Measurements from ENCODE around the gene IRAK1.

Gene IRAK1

DNA sequence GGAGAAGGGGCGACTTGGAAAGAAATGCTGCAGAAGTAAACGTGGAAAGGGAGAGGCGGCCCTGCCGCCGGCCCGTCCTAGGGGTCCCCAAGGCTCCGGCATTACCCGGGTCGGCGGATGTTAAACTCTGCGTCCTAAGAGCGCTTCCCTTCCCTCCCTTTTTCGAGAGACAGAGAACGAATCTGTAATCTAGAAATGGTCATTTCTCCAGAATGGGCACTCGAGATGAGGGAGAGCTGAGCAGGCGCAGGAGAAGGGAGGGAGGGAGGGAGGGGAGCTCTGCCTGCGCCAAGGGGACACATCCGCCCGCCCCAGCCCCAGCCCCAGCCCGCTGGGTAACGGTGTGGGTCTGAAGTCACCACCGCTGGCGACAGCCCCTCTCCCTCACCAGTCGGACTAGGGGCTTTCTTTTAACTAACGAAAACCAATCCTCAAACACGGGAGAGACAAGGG lies 49.8 kb downstream of the IRAK1 start:
- DNase-seq, result no peak

DNA sequence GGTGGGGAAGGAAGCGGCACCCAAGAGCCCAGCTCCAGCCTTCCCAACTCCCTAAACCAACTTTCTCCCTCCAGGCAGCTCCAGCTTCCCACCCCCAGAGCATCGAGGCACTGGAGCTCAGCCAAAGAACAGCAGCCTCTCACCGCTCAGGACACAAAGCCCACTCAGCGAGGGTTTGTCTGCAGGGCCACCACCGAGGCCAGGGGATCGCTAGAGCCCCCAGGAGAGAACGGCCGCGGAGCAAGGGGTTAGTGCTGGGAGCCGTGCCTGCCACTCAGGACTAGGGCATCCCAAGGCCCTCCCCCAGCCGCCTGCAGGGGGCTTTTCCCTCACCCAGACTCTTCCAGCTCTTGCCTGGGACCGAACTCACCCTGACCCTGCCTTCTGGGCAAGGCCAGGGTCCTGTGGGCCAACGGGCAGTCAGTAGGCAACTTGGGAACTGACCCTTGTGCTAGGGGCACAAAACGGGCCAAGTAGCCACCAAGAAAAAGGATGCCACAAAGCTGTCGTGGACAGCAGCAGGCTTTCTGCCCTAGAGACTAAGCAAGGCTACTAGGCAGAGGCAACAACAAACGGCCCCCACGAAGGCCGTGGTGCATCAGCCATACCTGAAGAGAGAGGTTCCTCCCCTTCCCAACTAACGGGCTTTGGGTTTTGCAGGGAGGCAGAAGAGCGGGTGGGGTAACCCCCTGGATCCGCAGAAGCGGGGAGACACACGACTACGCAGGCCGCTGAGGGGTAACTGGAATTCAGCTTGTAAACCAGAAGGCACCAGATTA lies 50.4 kb downstream of the IRAK1 start:
- no peak for DNase-seq

DNA sequence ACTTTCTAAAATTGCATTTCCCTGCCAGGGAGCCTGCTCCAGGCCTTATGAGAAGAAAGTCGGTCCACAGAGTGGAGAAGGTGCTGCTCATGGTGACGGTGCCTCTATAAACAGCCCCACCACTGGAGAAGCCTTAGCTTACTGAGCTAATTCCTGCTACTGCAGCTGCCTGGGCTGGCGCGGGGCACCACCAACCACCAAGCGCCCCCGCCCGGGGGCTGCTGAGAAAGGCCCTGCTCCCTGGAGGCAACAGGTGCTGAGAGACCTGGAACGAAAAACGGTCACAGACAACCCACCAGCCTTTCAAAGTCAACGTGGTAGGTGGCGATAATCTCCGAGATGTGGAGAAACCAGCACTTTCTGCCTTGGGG lies 51.0 kb downstream of the IRAK1 start:
- DNase-seq, result no peak

DNA sequence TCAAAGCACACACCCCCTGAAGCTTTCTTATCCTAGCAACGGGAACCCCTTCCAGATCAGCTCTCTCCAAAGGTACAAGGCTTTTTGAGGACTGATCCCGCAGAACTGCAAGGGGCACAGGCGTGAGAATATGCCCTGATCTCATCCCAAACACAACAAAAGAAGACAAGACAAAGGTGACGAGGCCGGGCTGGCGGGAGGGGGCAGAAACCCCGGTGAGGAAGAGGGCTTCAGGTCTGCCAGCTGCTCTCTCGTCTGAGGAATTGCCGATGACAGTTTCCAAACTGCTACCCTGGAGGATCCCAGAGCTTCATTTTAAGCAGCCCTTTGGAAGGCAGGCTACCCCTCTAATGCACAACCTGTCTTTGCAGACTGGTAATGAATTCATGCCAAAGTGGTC lies 51.4 kb downstream of the IRAK1 start:
- DNase-seq, result no peak

DNA sequence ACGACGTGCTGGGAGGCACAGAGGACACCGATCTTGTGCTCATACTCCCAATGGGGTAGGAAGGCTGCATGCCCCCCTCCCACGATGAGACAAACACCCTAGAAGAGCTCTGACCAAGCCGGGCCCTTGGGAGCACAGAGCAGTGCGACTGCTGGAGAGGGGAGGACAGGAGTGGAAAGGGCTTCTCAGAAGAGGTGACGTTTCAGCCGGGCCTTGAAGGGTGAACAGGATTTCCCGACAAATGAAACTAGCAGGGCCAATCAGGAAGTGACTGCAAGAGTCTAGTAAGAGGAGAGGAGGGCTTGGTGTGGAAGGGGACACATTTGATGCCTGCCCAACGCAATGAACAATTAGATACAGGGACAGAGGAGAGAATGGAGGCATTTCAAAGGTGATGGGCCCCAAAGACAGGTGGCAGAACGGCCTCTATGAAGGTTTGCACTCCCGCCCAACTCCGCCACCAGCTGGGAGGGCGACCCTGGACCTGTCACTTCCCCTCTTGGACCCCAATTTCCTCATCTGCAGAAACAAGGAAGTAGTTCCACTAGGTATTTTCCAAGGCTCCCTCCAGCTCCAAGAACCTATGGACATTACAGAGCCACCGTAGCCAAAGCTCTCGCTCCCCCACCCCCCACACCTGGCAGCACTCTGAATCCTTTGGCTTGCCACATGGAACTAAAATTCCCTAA lies 52.0 kb downstream of the IRAK1 start:
- no peak for DNase-seq

DNA sequence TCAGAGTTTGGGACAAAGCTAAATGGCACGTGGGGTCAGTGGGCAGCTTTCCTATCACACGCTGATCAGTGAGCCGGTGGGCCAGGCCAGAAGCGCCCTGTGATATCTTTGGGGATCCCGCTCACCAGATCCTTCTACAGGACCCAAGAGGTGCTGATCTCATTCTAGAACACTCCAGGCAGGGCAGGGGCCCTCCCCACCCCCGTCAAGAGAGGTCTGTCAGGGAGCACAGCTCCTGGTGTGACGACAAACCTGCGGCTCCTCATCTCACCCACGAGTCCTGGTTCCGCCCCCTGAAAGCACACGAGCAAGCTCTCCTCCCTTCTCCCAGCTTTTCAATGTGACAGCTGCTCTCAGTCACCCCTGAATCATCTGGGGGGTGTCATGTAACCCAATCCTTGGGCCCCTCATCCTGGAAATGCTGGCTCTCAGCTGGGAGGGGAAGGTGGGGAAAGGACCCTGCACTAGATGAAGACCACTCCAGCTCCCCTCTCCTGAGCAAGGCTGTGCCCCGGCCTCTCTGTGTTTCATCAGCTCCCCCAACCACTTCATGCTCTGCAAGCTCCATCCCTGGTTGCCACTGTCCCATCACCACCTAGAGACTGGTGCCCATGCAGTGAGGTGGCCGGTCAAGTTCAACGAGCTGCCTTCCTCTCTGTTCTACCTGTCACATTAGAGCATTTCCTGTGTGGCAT lies 52.7 kb downstream of the IRAK1 start:
- no peak for DNase-seq

DNA sequence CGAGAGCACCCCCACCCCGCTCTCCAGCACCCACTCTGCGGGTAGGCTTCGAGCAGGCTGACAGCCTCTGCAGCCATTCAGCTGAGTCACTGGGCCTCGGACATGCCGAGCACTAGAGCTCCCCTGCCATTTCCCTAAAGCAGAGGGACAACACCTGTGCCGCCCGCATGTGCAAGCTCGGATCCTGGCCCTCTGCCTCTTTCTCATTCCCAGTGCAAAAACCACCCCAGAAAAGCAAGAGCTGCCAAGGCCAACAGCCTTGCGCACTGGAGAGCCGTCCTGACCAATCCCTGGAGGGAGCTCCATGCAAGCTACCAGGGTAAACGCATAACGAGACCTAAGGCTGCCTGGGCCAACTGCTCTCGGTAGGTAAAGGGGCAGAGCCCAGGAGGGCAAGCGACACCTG lies 53.4 kb downstream of the IRAK1 start:
- DNase-seq, result no peak

DNA sequence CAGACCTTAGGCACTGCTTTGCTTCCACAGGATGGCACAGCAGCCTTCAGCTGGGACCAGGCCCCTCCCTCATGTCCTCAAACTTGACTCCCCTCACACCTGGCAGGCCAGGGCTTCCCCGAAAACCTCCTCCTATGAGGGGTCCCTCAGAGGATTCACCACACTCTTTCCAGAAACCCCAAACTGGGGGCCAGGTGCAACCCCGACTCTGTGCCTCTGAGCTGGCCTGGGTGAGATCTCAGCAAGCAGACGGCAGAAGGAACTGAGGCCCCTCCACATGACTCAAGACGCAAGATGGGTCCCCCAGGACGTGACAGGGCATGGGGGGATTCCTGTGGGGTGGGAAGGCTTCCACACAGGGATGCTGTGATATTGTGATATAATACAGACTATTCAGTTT lies 54.3 kb downstream of the IRAK1 start:
- no peak for DNase-seq

DNA sequence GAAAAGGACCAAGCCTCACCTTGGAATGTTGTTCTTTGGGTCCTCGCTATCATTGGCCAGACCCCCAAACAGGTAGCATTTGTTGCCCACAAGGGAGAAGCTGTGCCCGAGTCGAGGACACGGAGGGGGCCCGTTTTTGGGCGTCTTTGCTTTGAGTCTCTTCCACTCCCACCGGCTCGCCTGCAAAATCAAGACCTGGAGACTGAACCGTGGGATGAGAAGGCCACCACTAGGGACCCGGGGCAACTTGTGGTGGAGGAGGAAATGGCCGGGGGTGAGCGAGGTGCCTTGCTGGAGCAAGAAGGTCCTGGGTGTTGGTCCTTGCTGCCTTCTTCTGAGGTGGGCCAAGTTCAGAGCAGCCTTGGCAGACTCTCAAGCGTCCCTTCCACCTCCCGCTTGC lies 55.6 kb downstream of the IRAK1 start:
- no peak for DNase-seq

DNA sequence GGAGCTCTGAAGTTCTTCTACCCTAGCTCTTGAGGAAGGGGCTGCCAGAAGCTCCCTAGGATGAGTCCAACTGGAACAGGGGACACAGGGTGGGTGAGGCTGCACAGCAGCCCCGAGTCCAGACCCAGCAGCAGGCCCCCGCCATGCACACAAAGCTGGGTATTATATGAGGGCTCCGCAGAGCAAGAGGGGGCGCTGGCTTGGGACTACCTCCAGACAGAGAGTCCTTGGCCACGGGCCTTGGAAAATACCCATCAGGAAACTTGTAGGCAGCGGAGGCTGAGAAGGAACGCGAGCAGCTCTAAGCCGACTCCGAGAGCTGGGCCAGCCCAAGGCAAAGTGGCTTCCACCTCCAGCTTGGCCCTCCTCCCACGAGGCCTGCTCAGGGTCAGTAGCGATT lies 56.2 kb downstream of the IRAK1 start:
- DNase-seq, result no peak

DNA sequence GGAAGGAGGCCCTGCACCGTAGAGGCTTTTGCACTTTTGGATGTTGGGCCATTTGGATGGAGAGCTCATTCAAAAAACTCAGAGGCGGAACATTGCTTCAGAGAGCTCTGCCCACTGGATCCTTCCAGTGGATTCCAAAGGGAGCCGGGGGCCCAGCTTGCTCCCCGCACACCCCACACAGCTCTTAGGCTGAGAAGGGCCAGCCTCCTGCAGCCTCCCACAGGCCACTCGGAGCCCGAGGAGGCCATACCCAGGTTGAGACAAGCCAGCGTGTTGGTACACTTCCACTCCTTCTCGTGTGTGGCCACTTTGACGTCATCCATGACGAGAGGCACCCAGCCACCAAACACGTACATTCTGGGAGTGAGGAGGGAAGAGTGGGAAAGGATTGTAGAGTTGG lies 58.4 kb downstream of the IRAK1 start:
- no peak for DNase-seq

DNA sequence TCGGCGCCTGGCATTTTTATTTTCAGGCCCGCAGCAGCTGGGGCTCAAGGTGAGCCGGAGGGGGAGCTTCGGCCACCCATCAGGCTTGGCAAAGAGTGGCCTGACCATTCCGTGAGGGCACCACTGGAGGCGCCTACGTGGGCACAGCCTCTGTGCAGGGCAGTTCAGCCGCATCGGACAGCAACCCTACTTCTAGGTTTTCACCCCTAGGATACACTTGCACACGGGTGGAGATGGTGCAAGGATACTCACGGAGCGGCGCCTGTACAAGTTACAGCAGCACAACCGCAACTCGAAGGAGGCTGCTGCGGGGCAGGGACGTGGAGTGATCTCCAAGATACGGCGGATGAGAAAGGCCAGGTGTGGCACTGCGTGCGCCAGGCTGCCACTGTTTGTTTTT lies 58.9 kb downstream of the IRAK1 start:
- no peak for DNase-seq

Measured in activated gamma-delta T cell (primary cell).